DMS 273 treated with DMSO at 0.1 percent for 48 hours (cell line): ENCODE data around the gene ZBTB1.
"Not testable (repeated sequence)": the region's sequence is repeated elsewhere in the genome, so short reads cannot be mapped to it uniquely, and the experiment has no call there.

Experiments
- DNase-seq: peaks from one replicate; lab custom pipeline; 2025; lab: John Stamatoyannopoulos, UW

Gene ZBTB1

GRCh38 chr14:64496764-64497163 lies 7.8 kb upstream of the ZBTB1 start:
- no peak for DNase-seq

GRCh38 chr14:64500088-64500487 lies 4.5 kb upstream of the ZBTB1 start:
- DNase-seq, result no peak

GRCh38 chr14:64501411-64502171 lies 3.0 kb upstream of the ZBTB1 start:
- DNase-seq, result no peak

- DNase-seq, result no peak
Measured at GRCh38 chr14:64502456-64502855, 2.1 kb upstream of the ZBTB1 start.

GRCh38 chr14:64502887-64503433 lies 1.6 kb upstream of the ZBTB1 start:
- no peak for DNase-seq

GRCh38 chr14:64503434-64504309 lies 898 bp upstream of the ZBTB1 start, which contains the start of gene ZBTB25:
TSS of gene ZBTB25 (minus strand) at chr14:64503838. CDS start at chr14:64490533, 13,305 bp downstream.
- DNase-seq, result peak; percentile 69

- DNase-seq, result peak; percentile 65
Measured at GRCh38 chr14:64504897-64505794, 576 bp downstream of the ZBTB1 start.

- no peak for DNase-seq
Measured at GRCh38 chr14:64506721-64507120, 2.2 kb downstream of the ZBTB1 start.

- no peak for DNase-seq
Measured at GRCh38 chr14:64507376-64508156, 3.0 kb downstream of the ZBTB1 start.

- DNase-seq, result no peak
Measured at GRCh38 chr14:64508215-64508776, 3.7 kb downstream of the ZBTB1 start.

GRCh38 chr14:64509036-64509435 lies 4.5 kb downstream of the ZBTB1 start:
- DNase-seq, result no peak

GRCh38 chr14:64510825-64511671 lies 6.5 kb downstream of the ZBTB1 start:
- peak; percentile 50 for DNase-seq

- DNase-seq, result no peak
Measured at GRCh38 chr14:64513271-64513670, 8.7 kb downstream of the ZBTB1 start.

GRCh38 chr14:64515053-64515452 lies 10.5 kb downstream of the ZBTB1 start:
- DNase-seq, result no peak

- no peak for DNase-seq
Measured at GRCh38 chr14:64516969-64517368, 12.4 kb downstream of the ZBTB1 start.

GRCh38 chr14:64517667-64518066 lies 13.1 kb downstream of the ZBTB1 start:
- DNase-seq, result not testable (repeated sequence)

GRCh38 chr14:64518229-64518628 lies 13.7 kb downstream of the ZBTB1 start:
- DNase-seq, result no peak

- no peak for DNase-seq
Measured at GRCh38 chr14:64520699-64521098, 16.1 kb downstream of the ZBTB1 start.

- no peak for DNase-seq
Measured at GRCh38 chr14:64522591-64523355, 18.2 kb downstream of the ZBTB1 start.
